ENCODE measurements around the gene SNX21. TPM values are rescaled to one million over a fixed set of nuclear protein-coding genes. Genes with fewer than 3 reads are reported as not detected.
"Not testable (repeated sequence)": the region's sequence is repeated elsewhere in the genome, so short reads cannot be mapped to it uniquely, and the experiment has no call there.

The SNX21 gene
- total RNA-seq, 1 donor from 2014 or later: 21.0 TPM

DNA sequence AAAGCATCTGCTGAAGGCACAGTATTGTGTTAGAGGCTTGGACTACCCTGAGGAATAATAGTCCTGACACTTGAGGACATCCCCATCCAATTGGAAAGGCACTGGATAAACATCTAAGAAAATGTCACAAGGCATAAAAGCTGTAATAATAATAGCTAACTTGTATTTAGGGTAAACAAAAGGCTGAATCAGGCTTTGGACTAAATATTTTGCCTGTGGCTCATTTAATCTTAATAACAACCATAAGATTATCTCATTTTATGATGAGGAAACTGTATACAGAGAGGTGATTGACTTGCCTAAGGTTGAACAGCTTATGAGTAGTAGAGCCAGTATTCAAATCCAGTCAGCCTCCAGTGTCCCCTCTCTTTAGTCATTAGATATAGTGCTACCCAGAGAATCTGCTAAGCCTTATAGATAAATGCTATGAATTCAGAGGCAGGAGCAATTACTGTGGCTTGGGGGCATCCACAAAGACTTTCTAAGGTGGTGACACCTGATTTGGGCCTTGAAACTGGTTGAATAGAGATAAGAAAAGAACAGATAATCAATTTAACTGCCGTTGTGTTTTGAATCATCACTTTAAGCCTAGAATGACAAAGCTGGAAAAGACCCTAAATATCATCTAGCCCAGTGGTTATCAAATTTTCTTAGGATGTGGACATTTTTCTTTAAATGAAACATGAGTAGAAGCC, 40.0 kb downstream of the SNX21 start:
- H3K4me3 Mint-ChIP-seq: no peak overlapping the region
- no peak overlapping the region for H3K27ac Mint-ChIP-seq
- H3K27me3 Mint-ChIP-seq (ENCODE audit: low read depth): no peaks in the 10 kb centered on the region
- no peaks in the 10 kb centered on the region for H3K9me3 Mint-ChIP-seq
- no peak for DNase-seq (ENCODE audit: low spot score in 2 of 2, unreplicated experiment in 2 of 2)
- H3K4me1 Mint-ChIP-seq: no peaks in the 10 kb centered on the region
- TF ChIP-seq, protein P1, sequence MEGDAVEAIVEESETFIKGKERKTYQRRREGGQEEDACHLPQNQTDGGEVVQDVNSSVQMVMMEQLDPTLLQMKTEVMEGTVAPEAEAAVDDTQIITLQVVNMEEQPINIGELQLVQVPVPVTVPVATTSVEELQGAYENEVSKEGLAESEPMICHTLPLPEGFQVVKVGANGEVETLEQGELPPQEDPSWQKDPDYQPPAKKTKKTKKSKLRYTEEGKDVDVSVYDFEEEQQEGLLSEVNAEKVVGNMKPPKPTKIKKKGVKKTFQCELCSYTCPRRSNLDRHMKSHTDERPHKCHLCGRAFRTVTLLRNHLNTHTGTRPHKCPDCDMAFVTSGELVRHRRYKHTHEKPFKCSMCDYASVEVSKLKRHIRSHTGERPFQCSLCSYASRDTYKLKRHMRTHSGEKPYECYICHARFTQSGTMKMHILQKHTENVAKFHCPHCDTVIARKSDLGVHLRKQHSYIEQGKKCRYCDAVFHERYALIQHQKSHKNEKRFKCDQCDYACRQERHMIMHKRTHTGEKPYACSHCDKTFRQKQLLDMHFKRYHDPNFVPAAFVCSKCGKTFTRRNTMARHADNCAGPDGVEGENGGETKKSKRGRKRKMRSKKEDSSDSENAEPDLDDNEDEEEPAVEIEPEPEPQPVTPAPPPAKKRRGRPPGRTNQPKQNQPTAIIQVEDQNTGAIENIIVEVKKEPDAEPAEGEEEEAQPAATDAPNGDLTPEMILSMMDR (IDR thresholded peaks at IDR 0.05; ENCODE audit: unreplicated experiment): no peak
- H3K36me3 Mint-ChIP-seq: peaks cover 1% of the 10 kb centered on the region

- H3K9me3 Mint-ChIP-seq; DNase-seq (ENCODE audit: low spot score in 2 of 2, unreplicated experiment in 2 of 2); H3K4me3 Mint-ChIP-seq; H3K27me3 Mint-ChIP-seq (ENCODE audit: low read depth); H3K4me1 Mint-ChIP-seq; H3K27ac Mint-ChIP-seq; H3K36me3 Mint-ChIP-seq: not testable (repeated sequence)
Measured at GRCh38 chr20:45874104-45874481, 40.5 kb downstream of the SNX21 start.

GRCh38 chr20:45874576-45874975, 41.0 kb downstream of the SNX21 start:
- TF ChIP-seq, protein P1 (IDR thresholded peaks at IDR 0.05; ENCODE audit: unreplicated experiment): no peak
- no peak for DNase-seq (ENCODE audit: low spot score in 2 of 2, unreplicated experiment in 2 of 2)
- Mint-ChIP-seq H3K4me1 (no peaks in the 10 kb centered on the region), H3K9me3 (no peaks in the 10 kb centered on the region), H3K27me3 (ENCODE audit: low read depth) (no peaks in the 10 kb centered on the region), H3K27ac (no peak overlapping the region), H3K36me3 (peaks cover 1% of the 10 kb centered on the region), H3K4me3 (no peak overlapping the region)

DNA sequence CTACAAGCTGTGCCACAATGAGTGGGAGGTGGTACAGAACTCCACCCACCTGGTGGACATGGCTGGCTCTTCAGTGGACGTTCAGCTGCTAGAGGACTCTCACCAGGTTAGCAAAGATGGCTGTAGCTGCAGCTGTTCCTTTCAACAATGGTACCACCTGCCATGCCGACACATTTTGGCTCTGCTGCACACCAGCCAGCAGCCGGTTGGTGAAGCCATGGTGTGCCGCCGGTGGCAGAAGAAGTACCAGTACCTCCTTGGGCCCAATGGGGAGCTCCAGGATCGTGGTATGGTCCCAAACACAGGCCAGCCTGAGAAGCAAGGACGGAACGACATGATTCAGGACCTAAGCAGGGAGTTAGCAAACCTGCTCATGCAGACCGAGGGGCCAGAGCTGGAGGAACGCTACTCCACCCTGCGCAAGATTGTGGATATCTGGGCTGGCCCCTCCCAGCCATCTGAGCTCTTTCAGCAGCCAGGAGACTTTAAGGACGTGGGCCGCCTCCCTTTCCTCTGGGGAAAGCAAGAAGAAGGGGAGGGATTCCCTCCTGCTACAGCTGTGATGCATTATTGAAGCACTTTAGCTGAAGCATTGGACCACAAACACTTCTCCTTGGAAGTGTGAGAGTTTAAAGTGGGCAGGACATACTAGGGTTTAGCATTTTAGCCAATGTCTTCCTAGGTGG, 44.6 kb downstream of the SNX21 start:
- DNase-seq (ENCODE audit: low spot score in 2 of 2, unreplicated experiment in 2 of 2): no peak
- Mint-ChIP-seq H3K36me3 (peaks cover 7% of the 10 kb centered on the region), H3K4me3 (no peak overlapping the region), H3K4me1 (peaks cover 16% of the 10 kb centered on the region), H3K27me3 (ENCODE audit: low read depth) (no peaks in the 10 kb centered on the region), H3K9me3 (no peaks in the 10 kb centered on the region), H3K27ac (no peak overlapping the region)
- TF ChIP-seq, protein P1 (IDR thresholded peaks at IDR 0.05; ENCODE audit: unreplicated experiment): no peak

- H3K9me3 Mint-ChIP-seq: no peaks in the 10 kb centered on the region
- peak; percentile 98 for DNase-seq (ENCODE audit: low spot score in 2 of 2, unreplicated experiment in 2 of 2)
- peak within 1 kb of the TSS; percentile 88 for H3K4me3 Mint-ChIP-seq
- H3K27me3 Mint-ChIP-seq (ENCODE audit: low read depth): no peaks in the 10 kb centered on the region
- peak within 1 kb of the TSS; percentile 86 for H3K27ac Mint-ChIP-seq
- TF ChIP-seq, protein P1 (IDR thresholded peaks at IDR 0.05; ENCODE audit: unreplicated experiment): no peak
- H3K4me1 Mint-ChIP-seq: peaks cover 16% of the 10 kb centered on the region
- H3K36me3 Mint-ChIP-seq: peaks cover 10% of the 10 kb centered on the region
Measured at GRCh38 chr20:45880988-45881788, 47.6 kb downstream of the SNX21 start, which contains the start of gene ZSWIM1. Gene ZSWIM1 (plus strand): TSS chr20:45881227. CDS start chr20:45882593, 1,366 bp downstream.
